Pancreas (tissue), 10 donors: Measurements from ENCODE around the gene USPL1. TPM values are rescaled to one million over a fixed set of nuclear protein-coding genes. Genes with fewer than 3 reads are reported as not detected.

ENCODE experiments used
- ATAC-seq, 4 donors: fragments of 200-7000 bp; cut with Tn5 transposase; one replicate each; pipeline versions ENCODE4 v1.8.0 to v1.9.1; 2020; ENCODE audit warnings: mild to moderate bottlenecking in 4 of 4, moderate library complexity in 4 of 4
- DNase-seq, 6 donors: peaks; one replicate each; pipeline ENCODE4 v3.0.0-alpha.2; 2020
- FAIRE-seq: peaks from 2 replicates; lab custom pipeline; 2012; peaks lifted over from hg19 to GRCh38; lab: Jason Lieb, UNC
- H3K27ac ChIP-seq, 4 donors: fragments of 200-600 bp; sonication (generic); 1 replicate in 3 of 4; 2 replicates in 1 of 4; pipeline versions ENCODE4 v1.5.0 to v1.8.0; 2020
- H3K27me3 ChIP-seq, 4 donors: fragments of 200-600 bp; one replicate each; pipeline ENCODE4 v1.8.0; 2021
- H3K36me3 ChIP-seq, 3 donors: fragments of 200-600 bp; sonication (generic) in 1 of 3; one replicate each; pipeline versions ENCODE4 v1.5.0 to v1.8.0; 2020 to 2021
- H3K4me1 ChIP-seq, 3 donors: fragments of 200-600 bp; one replicate each; pipeline ENCODE4 v1.8.0; 2021
- H3K4me3 ChIP-seq, 4 donors: fragments of 200-600 bp; sonication (generic) in 2 of 4; one replicate each; pipeline versions ENCODE4 v1.5.0 to v1.8.0; 2020 to 2021
- H3K9me3 ChIP-seq, 4 donors: fragments of 200-600 bp; one replicate each; pipeline ENCODE4 v1.8.0; 2021
- CTCF ChIP-seq, 4 donors: fragments of 200-600 bp; sonication (generic) in 3 of 4; IDR thresholded peaks; one replicate each; pipeline versions ENCODE4 v1.5.0 to v1.8.0; 2021; ENCODE audit warnings: antibody characterized with exemption in 4 of 4
- WGBS, 2 donors: extraction: QIAGEN DNeasy Blood & Tissue Kit; methylation state at CpG; one replicate each; pipeline ENCODE4 v1.1.7; 2013; 5-methylcytosine and 5-hydroxymethylcytosine counted together
- intact Hi-C, 3 donors: fragments of 100-400 bp; cut with DNase I; formaldehyde crosslinking; loops; one replicate each; pipeline versions ENCODE4 v1.11.1 to v1.14.2; 2022
- polyA plus RNA-seq, 2 donors: library from polyadenylated mRNA; stranded (reverse); fragments of 200-250 nt; gene quantifications; one replicate each; pipeline ENCODE4 v1.2.3, GENCODE V29; 2013
- total RNA-seq, 6 donors: library from RNA; stranded (reverse); fragmentation: NEBNext Ultra II Directional in 4 of 6; extraction: Animal tissue kit (Norgen Biotek cat#: 25700) in 4 of 6; gene quantifications; one replicate each; pipeline versions ENCODE4 v1.2.1 to v1.2.4, GENCODE V29; 2021 to 2023
- donor health status: healthy with polysubstance abuse.
- donor health status: DM: no; HTN: no; CAD: no; lungs with moderate emphysema.
- donor health status: DM: no; HTN: no; CAD: no.
- donor health status: control.
- donor health status: control.
- donor health status: Bipolar disorder and iron deficiency.
- donor health status: DM: yes; HTN: yes; CAD: no.
- donor health status: DM: no; HTN: no; CAD: no.
- donor health status: DM: no; HTN: no; CAD: no.
- donor health status: DM: yes; HTN: yes; CAD: no.

The USPL1 gene
- total and polyA plus RNA-seq, 8 donors: 3.5 to 13.1 (median 7.8) TPM

GRCh38 chr13:30622551-30622950 is 4.8 kb downstream of the USPL1 start:
- DNase-seq (no peak), ATAC-seq (no peak), FAIRE-seq (no peak)
- H3K27me3 ChIP-seq: no peaks in the 10 kb centered on the region
- H3K36me3 ChIP-seq: no peaks in the 10 kb centered on the region
- peaks cover 13 to 26% (median 15%) of the 10 kb centered on the region in 3 donors for H3K4me1 ChIP-seq
- no peak overlapping the region for H3K4me3 ChIP-seq
- TF ChIP-seq CTCF (IDR thresholded peaks at IDR 0.05): no peak
- no peaks in the 10 kb centered on the region for H3K9me3 ChIP-seq
- no peak overlapping the region for H3K27ac ChIP-seq
- intact Hi-C loops: no loop called here
- WGBS, 2 donors: 98 to 99% methylated on average over 1 of the region's 1 CpG

- FAIRE-seq: no peak
- WGBS, 2 donors: 84 to 90% methylated on average over 5 of the region's 5 CpGs
- DNase-seq: no peak
- Histone ChIP-seq H3K4me1 (peaks cover 13 to 26% (median 15%) of the 10 kb centered on the region in 3 donors), H3K4me3 (no peak overlapping the region), H3K9me3 (no peaks in the 10 kb centered on the region), H3K36me3 (no peaks in the 10 kb centered on the region), H3K27me3 (no peaks in the 10 kb centered on the region), H3K27ac (no peak overlapping the region)
- intact Hi-C loops: no loop called here
- ATAC-seq: no peak
- no peak for TF ChIP-seq CTCF (IDR thresholded peaks at IDR 0.05)
Observed at GRCh38 chr13:30623392-30623791, 5.7 kb downstream of the USPL1 start.

- Histone ChIP-seq H3K36me3 (no peaks in the 10 kb centered on the region), H3K4me3 (no peak overlapping the region), H3K4me1 (peaks cover 11 to 18% (median 11%) of the 10 kb centered on the region in 3 donors), H3K9me3 (no peaks in the 10 kb centered on the region), H3K27ac (no peak overlapping the region), H3K27me3 (no peaks in the 10 kb centered on the region)
- 85 to 86% methylated on average over 1 of the region's 1 CpG for WGBS, 2 donors
- DNase-seq (no peak), FAIRE-seq (no peak), ATAC-seq (no peak)
- no peak for TF ChIP-seq CTCF (IDR thresholded peaks at IDR 0.05)
- intact Hi-C loops: no loop called here
Observed at GRCh38 chr13:30624630-30625029, 6.9 kb downstream of the USPL1 start.

GRCh38 chr13:30629527-30629926 is 11.8 kb downstream of the USPL1 start:
- DNase-seq (no peak), FAIRE-seq (no peak), ATAC-seq (no peak)
- Histone ChIP-seq H3K27ac (no peak overlapping the region), H3K36me3 (peaks cover 0 to 8% (median 6%) of the 10 kb centered on the region in 3 donors), H3K4me3 (no peak overlapping the region), H3K27me3 (no peaks in the 10 kb centered on the region), H3K9me3 (no peaks in the 10 kb centered on the region), H3K4me1 (peaks cover 0 to under 1% (median 0%) of the 10 kb centered on the region in 3 donors)
- TF ChIP-seq CTCF (IDR thresholded peaks at IDR 0.05): no peak
- intact Hi-C loops: no loop called here

- H3K4me3 ChIP-seq: no peak overlapping the region
- no peak for TF ChIP-seq CTCF (IDR thresholded peaks at IDR 0.05)
- DNase-seq (no peak), FAIRE-seq (no peak), ATAC-seq (no peak)
- no peaks in the 10 kb centered on the region for H3K27me3 ChIP-seq
- no peaks in the 10 kb centered on the region for H3K9me3 ChIP-seq
- intact Hi-C loops: no loop called here
- 95 to 96% methylated on average over 4 of the region's 4 CpGs for WGBS, 2 donors
- peaks cover 0 to 8% (median 6%) of the 10 kb centered on the region in 3 donors for H3K36me3 ChIP-seq
- peaks cover 0 to 12% (median 6%) of the 10 kb centered on the region in 3 donors for H3K4me1 ChIP-seq
- no peak overlapping the region for H3K27ac ChIP-seq
Observed at GRCh38 chr13:30633861-30634260, 16.1 kb downstream of the USPL1 start.
